Fibroblast of lung (primary cell): Measurements from ENCODE around the gene KBTBD13. TPM values are rescaled to one million over a fixed set of nuclear protein-coding genes. Genes with fewer than 3 reads are reported as not detected.

Source experiments
- DNase-seq, 2 donors: peaks; one replicate each; pipeline versions ENCODE4 v3.0.0 to v3.0.0-alpha.2; 2010; ENCODE audit warnings: low read depth in 2 of 2
- H2AFZ ChIP-seq: 2 replicates; pipeline ENCODE4 v1.5.1; 2012; ENCODE audit warnings: low read length, control low read depth, inconsistent platforms
- H3K27ac ChIP-seq: 2 replicates; pipeline ENCODE4 v1.5.1; 2011; ENCODE audit warnings: low read length, control low read depth; ENCODE audit not compliant: insufficient read depth
- H3K27me3 ChIP-seq: 2 replicates; pipeline ENCODE4 v1.5.1; 2011; ENCODE audit warnings: mild to moderate bottlenecking, low read length; ENCODE audit not compliant: control insufficient read depth, insufficient read depth
- H3K36me3 ChIP-seq: 2 replicates; pipeline ENCODE4 v1.5.1; 2011; ENCODE audit warnings: low read length; ENCODE audit not compliant: control insufficient read depth, insufficient read depth
- H3K4me1 ChIP-seq: 2 replicates; pipeline ENCODE4 v1.5.1; 2011; ENCODE audit warnings: low read length; ENCODE audit not compliant: control insufficient read depth, insufficient read depth; ENCODE audit errors: extremely low read depth
- H3K4me2 ChIP-seq: 2 replicates; pipeline ENCODE4 v1.5.1; 2011; ENCODE audit warnings: low read length, control low read depth; ENCODE audit not compliant: insufficient read depth; ENCODE audit errors: extremely low read depth
- H3K4me3 ChIP-seq, 4 experiments: fragments of 200-600 bp in 1 of 4; sonication (generic) in 1 of 4; replicated peaks in 1 of 4; 2 replicates each; pipeline ENCODE4 v1.5.1; 2011 to 2016; ENCODE audit warnings: low read length in 4 of 4, low read depth in 3 of 4, mild to moderate bottlenecking in 3 of 4, control low read depth in 2 of 4, inconsistent platforms in 1 of 4, mixed read lengths in 1 of 4; ENCODE audit not compliant: insufficient read depth in 1 of 4; ENCODE audit errors: control extremely low read depth in 1 of 4
- H3K79me2 ChIP-seq: 2 replicates; pipeline ENCODE4 v1.5.1; 2012; ENCODE audit warnings: mild to moderate bottlenecking, low read length, inconsistent platforms; ENCODE audit not compliant: control insufficient read depth, insufficient read depth
- H3K9ac ChIP-seq: 2 replicates; pipeline ENCODE4 v1.5.1; 2011; ENCODE audit warnings: mild to moderate bottlenecking, low read length, control low read depth; ENCODE audit not compliant: insufficient read depth
- H3K9me3 ChIP-seq: 2 replicates; pipeline ENCODE4 v1.5.1; 2012; ENCODE audit warnings: low read depth, low read length; ENCODE audit not compliant: control insufficient read depth, insufficient read depth
- H4K20me1 ChIP-seq: 2 replicates; pipeline ENCODE4 v1.5.1; 2011; ENCODE audit warnings: low read length; ENCODE audit not compliant: control insufficient read depth, insufficient read depth; ENCODE audit errors: extremely low read depth
- EZH2 ChIP-seq: IDR thresholded peaks from 2 replicates; pipeline ENCODE4 v1.5.1; 2012; ENCODE audit warnings: low read length, control low read depth, mild to moderate bottlenecking; ENCODE audit errors: missing control alignments
- polyA plus RNA-seq, 2 donors: library from polyadenylated mRNA; depleted of rRNA in 1 of 2; stranded (reverse) in 1 of 2; unstranded in 1 of 2; fragments of >200 nt; gene quantifications; 2 replicates each; pipeline ENCODE4 v1.2.1, GENCODE V29; 2011 to 2012; ENCODE audit warnings: missing spikeins in 1 of 2
- total RNA-seq: library from RNA; depleted of rRNA; stranded (reverse); fragments of >200 nt; gene quantifications from 2 replicates; pipeline ENCODE4 v1.2.1, GENCODE V29; 2014
- TF ChIP-seq, protein P1 (sequence below), 2 donors: IDR thresholded peaks in 1 of 2; conservative IDR thresholded peaks in 1 of 2; 1 replicate in 1 of 2; 2 replicates in 1 of 2; pipeline ENCODE4 v1.5.1; 2011 to 2012; ENCODE audit warnings: low read length in 2 of 2, control low read depth in 1 of 2, inconsistent platforms in 1 of 2, low read depth in 1 of 2, mild to moderate bottlenecking in 1 of 2

Gene KBTBD13
- total and polyA plus RNA-seq, 2 donors (not counting 1 experiment from before 2014, with no cell fraction given) = 0.02 TPM; not detected in 1

DNA sequence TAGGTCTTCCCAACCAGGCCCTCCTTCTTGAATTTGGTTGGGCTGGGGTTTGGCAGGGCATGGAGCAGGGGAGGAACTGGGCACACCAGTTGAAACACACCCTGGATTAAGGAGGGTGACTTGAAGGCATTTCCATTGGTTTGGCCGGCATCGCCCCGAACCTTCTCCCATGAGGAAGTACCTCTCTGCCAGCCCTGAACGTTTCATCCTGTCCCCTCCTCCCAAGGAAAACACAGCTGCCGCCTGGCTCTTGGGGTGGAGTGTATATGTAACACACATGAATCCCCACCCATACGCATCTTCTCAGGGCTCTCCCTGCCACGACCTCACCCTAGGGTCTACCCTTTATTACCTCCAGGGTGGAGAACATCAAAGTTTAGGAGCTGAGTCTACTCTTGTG, 23.9 kb downstream of the KBTBD13 start:
- DNase-seq = no peak
- Histone ChIP-seq H2AFZ (no peak overlapping the region), H3K9me3 (no peaks in the 10 kb centered on the region), H3K4me3 (no peak overlapping the region), H3K4me1 (no peaks in the 10 kb centered on the region), H3K27ac (no peak overlapping the region), H3K79me2 (no peaks in the 10 kb centered on the region), H3K9ac (no peak overlapping the region), H3K4me2 (no peak overlapping the region), H3K27me3 (no peaks in the 10 kb centered on the region), H4K20me1 (no peaks in the 10 kb centered on the region), H3K36me3 (peaks cover 7% of the 10 kb centered on the region)
- TF ChIP-seq, protein P1, sequence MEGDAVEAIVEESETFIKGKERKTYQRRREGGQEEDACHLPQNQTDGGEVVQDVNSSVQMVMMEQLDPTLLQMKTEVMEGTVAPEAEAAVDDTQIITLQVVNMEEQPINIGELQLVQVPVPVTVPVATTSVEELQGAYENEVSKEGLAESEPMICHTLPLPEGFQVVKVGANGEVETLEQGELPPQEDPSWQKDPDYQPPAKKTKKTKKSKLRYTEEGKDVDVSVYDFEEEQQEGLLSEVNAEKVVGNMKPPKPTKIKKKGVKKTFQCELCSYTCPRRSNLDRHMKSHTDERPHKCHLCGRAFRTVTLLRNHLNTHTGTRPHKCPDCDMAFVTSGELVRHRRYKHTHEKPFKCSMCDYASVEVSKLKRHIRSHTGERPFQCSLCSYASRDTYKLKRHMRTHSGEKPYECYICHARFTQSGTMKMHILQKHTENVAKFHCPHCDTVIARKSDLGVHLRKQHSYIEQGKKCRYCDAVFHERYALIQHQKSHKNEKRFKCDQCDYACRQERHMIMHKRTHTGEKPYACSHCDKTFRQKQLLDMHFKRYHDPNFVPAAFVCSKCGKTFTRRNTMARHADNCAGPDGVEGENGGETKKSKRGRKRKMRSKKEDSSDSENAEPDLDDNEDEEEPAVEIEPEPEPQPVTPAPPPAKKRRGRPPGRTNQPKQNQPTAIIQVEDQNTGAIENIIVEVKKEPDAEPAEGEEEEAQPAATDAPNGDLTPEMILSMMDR (conservative IDR thresholded peaks at IDR 0.05 in 1 of 2, IDR thresholded peaks at IDR 0.05 in 1 of 2; ENCODE audit: low read depth in 1 of 2, low read length in 2 of 2) = no peak
- TF ChIP-seq EZH2 = no peak

DNA sequence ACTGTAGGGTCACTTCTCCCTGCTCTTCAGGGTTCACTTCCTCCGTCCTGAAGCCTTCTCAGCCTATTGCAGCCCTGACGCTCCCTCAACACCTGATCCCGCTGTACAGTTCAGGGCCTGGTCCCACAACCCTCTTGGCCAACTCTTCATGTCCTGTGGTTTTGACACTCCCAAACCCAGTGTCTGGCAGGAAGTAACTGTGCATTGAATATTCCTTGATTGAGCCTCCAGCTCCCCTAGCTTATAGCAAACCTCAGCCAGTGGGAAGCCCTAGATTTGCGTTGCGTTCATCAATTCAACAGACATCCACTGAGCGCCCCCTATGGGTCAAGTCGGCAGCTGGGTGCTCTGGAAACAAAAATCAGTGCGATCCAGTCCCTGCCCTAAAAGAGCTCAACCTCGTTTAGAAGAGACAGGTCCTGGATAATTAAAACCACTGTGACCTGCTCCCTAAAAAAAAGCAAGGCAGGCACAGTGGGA, 24.9 kb downstream of the KBTBD13 start:
- peaks cover 7% of the 10 kb centered on the region for H3K36me3 ChIP-seq
- H3K27ac ChIP-seq = no peak overlapping the region
- DNase-seq = peak; percentile 29 to 83
- TF ChIP-seq, protein P1 (conservative IDR thresholded peaks at IDR 0.05 in 1 of 2, IDR thresholded peaks at IDR 0.05 in 1 of 2; ENCODE audit: low read depth in 1 of 2, low read length in 2 of 2) = peak; percentile 91 to 93
- TF ChIP-seq EZH2 = no peak
- no peaks in the 10 kb centered on the region for H4K20me1 ChIP-seq
- H3K4me2 ChIP-seq = no peak overlapping the region
- H3K9ac ChIP-seq = no peak overlapping the region
- no peaks in the 10 kb centered on the region for H3K79me2 ChIP-seq
- no peaks in the 10 kb centered on the region for H3K4me1 ChIP-seq
- H3K27me3 ChIP-seq = no peaks in the 10 kb centered on the region
- H2AFZ ChIP-seq = no peak overlapping the region
- H3K4me3 ChIP-seq = no peak overlapping the region
- H3K9me3 ChIP-seq = no peaks in the 10 kb centered on the region

DNA sequence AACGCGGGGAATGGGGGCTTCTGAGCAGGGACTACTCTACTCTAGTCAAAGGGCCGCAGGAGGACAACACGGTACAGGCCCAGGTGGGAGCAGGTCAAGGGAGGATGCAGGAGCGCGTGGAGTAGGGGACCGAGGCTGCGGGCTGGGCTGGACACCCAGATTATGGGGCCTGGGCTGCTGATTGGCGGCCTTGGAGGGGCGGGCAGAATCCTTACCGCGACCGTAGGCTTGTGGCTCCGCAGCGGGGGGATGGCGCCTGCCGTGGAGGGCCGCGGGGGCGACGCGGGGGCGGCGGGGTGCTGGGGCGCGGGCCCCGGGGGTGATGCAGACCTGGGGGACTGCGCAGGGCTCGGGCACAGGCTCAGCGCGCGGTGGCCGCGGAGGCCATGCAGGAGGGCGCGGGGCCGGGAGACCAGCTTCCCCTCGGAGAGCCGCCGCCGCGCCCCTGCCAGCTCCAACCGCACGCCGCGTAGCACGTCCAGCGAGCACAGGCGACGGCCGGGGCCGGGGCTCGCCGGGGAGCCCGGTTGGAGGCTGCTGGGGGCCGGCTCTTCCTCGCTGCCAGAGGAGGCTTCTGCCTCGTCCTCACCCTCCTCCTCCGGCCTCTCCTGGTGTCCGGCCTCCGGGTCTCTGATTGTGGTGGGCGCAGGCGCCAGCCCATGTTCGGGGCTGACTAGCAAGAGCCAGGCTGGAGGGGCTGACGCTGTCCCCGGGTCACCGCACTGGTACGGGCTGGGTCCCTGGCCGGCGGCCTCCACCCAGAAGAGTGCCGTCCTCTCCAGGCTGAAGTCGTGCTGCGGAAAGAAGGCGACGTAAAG, 25.6 kb downstream of the KBTBD13 start:
- Histone ChIP-seq H3K9me3 (no peaks in the 10 kb centered on the region), H3K36me3 (peaks cover 7% of the 10 kb centered on the region), H3K27ac (no peak overlapping the region), H4K20me1 (no peaks in the 10 kb centered on the region), H2AFZ (no peak overlapping the region), H3K4me1 (no peaks in the 10 kb centered on the region), H3K27me3 (no peaks in the 10 kb centered on the region), H3K9ac (no peak overlapping the region), H3K79me2 (no peaks in the 10 kb centered on the region), H3K4me3 (no peak overlapping the region), H3K4me2 (no peak overlapping the region)
- TF ChIP-seq, protein P1 (conservative IDR thresholded peaks at IDR 0.05 in 1 of 2, IDR thresholded peaks at IDR 0.05 in 1 of 2; ENCODE audit: low read depth in 1 of 2, low read length in 2 of 2) = no peak
- TF ChIP-seq EZH2 = no peak
- no peak for DNase-seq
